Stomach (tissue), 9 donors: ENCODE results near the gene CLASP2. TPM values are rescaled to one million over a fixed set of nuclear protein-coding genes. Genes with fewer than 3 reads are reported as not detected.

ENCODE experiments used
- DNase-seq, 2 donors: peaks; one replicate each; pipeline versions ENCODE4 v3.0.0 to v3.0.0-alpha.2; 2013 to 2019
- H3K27ac ChIP-seq, 5 donors: fragments of 200-600 bp in 4 of 5; sonication (generic) in 4 of 5; one replicate each; pipeline ENCODE4 v1.5.1; 2013 to 2019; ENCODE audit warnings: mild to moderate bottlenecking in 1 of 5, moderate library complexity in 1 of 5
- H3K27me3 ChIP-seq, 3 donors: fragments of 200-600 bp; sonication (generic); one replicate each; pipeline ENCODE4 v1.5.1; 2017 to 2019; ENCODE audit warnings: mixed run types in 1 of 3
- H3K36me3 ChIP-seq, 4 donors: fragments of 200-600 bp; sonication (generic); 1 replicate in 3 of 4; 2 replicates in 1 of 4; pipeline ENCODE4 v1.5.1; 2016 to 2019
- H3K4me1 ChIP-seq, 4 donors: fragments of 200-600 bp; sonication (generic); one replicate each; pipeline ENCODE4 v1.5.1; 2016 to 2019
- H3K4me3 ChIP-seq, 4 donors: fragments of 200-600 bp; sonication (generic) in 3 of 4; one replicate each; pipeline ENCODE4 v1.5.1; 2016 to 2019; ENCODE audit warnings: mild to moderate bottlenecking in 1 of 4
- H3K9me3 ChIP-seq, 4 donors: fragments of 200-600 bp; sonication (generic); one replicate each; pipeline ENCODE4 v1.5.1; 2016 to 2019
- EP300 ChIP-seq: sonication (generic); formaldehyde crosslinking; IDR thresholded peaks from one replicate; pipeline ENCODE4 v1.6.1; 2017; ENCODE audit warnings: antibody characterized with exemption
- POLR2A ChIP-seq, 4 donors: fragments of 450-650 bp; IDR thresholded peaks; one replicate each; pipeline ENCODE4 v1.6.1; 2016; ENCODE audit warnings: antibody characterized with exemption in 4 of 4, control low read depth in 2 of 4, mild to moderate bottlenecking in 1 of 4, moderate library complexity in 1 of 4
- POLR2AphosphoS5 ChIP-seq, 3 donors: sonication (generic); formaldehyde crosslinking; IDR thresholded peaks; one replicate each; pipeline ENCODE4 v1.6.1; 2016; ENCODE audit warnings: antibody characterized with exemption in 3 of 3
- WGBS, 5 donors: extraction: QIAGEN DNeasy Blood & Tissue Kit in 3 of 5; methylation state at CpG; one replicate each; pipeline versions ENCODE4 v1.1.5 to v1.1.7; 2013 to 2018; 5-methylcytosine and 5-hydroxymethylcytosine counted together
- intact Hi-C: fragments of 100-400 bp; cut with DNase I; formaldehyde crosslinking; loops from one replicate; pipeline ENCODE4 v1.15.1; 2023; ENCODE audit warnings: low total_unique reads
- polyA plus RNA-seq, 3 donors: library from polyadenylated mRNA; stranded (reverse); fragments of 200-250 nt; gene quantifications; one replicate each; pipeline ENCODE4 v1.2.3, GENCODE V29; 2013
- total RNA-seq, 5 donors: library from RNA; depleted of rRNA; stranded (reverse); fragments of >200 nt; gene quantifications; one replicate each; pipeline versions ENCODE4 v1.1.0 to v1.2.3, GENCODE V29; 2014 to 2016
- TF ChIP-seq, protein P1 (sequence below), 7 experiments: fragments of 450-650 bp in 4 of 7; fragments of 200-600 bp in 3 of 7; sonication (generic) in 3 of 7; IDR thresholded peaks; one replicate each; pipeline ENCODE4 v1.5.1; 2016 to 2019; ENCODE audit warnings: antibody characterized with exemption in 7 of 7, control low read depth in 2 of 7, mild to moderate bottlenecking in 1 of 7
- donor health status: healthy with polysubstance abuse.
- donor health status: Bipolar disorder and iron deficiency.
- donor health status: healthy.

Gene CLASP2
- total and polyA plus RNA-seq, 8 donors = 6.3 to 136 (median 44.1) TPM

DNA sequence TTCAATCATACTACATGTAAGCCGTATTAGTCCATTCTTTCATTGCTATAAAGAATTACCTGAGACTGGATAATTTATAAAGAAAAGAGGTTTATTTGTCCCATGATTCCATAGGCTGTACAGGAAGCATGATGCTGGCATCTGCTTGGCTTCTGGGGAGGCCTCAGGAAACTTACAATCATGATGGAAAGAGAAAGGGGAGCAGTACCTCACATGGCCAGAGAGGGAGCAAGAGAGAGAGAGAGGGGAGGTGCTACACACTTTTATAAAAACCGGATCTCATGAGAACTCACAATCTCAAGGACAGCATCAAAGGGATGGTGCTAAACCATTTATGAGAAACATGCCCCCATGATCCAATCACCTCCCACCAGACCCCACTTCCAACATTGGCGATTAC is 14.3 kb upstream of the CLASP2 start:
- 90 to 98% (median 94%) methylated on average over 3 of the region's 3 CpGs for WGBS, 5 donors
- TF ChIP-seq EP300 (no peak), POLR2A (IDR thresholded peaks at IDR 0.05) (no peak), POLR2AphosphoS5 (IDR thresholded peaks at IDR 0.05) (no peak)
- TF ChIP-seq, protein P1, sequence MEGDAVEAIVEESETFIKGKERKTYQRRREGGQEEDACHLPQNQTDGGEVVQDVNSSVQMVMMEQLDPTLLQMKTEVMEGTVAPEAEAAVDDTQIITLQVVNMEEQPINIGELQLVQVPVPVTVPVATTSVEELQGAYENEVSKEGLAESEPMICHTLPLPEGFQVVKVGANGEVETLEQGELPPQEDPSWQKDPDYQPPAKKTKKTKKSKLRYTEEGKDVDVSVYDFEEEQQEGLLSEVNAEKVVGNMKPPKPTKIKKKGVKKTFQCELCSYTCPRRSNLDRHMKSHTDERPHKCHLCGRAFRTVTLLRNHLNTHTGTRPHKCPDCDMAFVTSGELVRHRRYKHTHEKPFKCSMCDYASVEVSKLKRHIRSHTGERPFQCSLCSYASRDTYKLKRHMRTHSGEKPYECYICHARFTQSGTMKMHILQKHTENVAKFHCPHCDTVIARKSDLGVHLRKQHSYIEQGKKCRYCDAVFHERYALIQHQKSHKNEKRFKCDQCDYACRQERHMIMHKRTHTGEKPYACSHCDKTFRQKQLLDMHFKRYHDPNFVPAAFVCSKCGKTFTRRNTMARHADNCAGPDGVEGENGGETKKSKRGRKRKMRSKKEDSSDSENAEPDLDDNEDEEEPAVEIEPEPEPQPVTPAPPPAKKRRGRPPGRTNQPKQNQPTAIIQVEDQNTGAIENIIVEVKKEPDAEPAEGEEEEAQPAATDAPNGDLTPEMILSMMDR (IDR thresholded peaks at IDR 0.05) = no peak
- no peak overlapping the region for H3K27ac ChIP-seq
- H3K9me3 ChIP-seq = peaks cover 0 to 13% (median 3%) of the 10 kb centered on the region in 4 donors
- DNase-seq = no peak
- no peaks in the 10 kb centered on the region for H3K36me3 ChIP-seq
- no peaks in the 10 kb centered on the region for H3K27me3 ChIP-seq
- intact Hi-C loops = no loop called here
- no peaks in the 10 kb centered on the region for H3K4me1 ChIP-seq
- H3K4me3 ChIP-seq = no peak overlapping the region

DNA sequence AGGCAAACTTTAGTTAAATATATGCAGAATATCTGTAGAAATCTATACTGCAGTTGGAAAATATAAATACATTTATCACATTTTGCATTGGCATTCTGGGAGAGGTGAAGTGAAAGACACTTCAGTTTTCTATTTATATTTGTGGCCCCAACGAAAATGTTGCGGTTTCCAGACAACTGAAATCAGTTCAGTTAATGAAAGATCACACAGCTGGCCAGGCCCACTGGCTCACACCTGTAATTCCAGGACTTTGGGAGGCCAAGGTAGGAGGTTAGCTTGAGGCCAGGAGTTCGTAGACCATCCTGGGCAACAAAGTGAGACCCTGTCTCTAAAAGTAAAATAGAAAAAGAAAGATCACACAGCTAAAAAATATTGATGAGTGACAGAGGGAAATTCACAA is 11.9 kb upstream of the CLASP2 start:
- intact Hi-C loops = loop anchor here (10.0 kb wide), 1 partner anchor 55 kb away; no protein-coding TSS in a partner anchor
- 82 to 89% (median 84%) methylated on average over 3 of the region's 3 CpGs for WGBS, 5 donors
- no peaks in the 10 kb centered on the region for H3K27me3 ChIP-seq
- DNase-seq = no peak
- H3K4me1 ChIP-seq = no peaks in the 10 kb centered on the region
- H3K9me3 ChIP-seq = peaks cover 0 to 13% (median 3%) of the 10 kb centered on the region in 4 donors
- H3K27ac ChIP-seq = no peak overlapping the region
- H3K36me3 ChIP-seq = no peaks in the 10 kb centered on the region
- no peak for TF ChIP-seq EP300
- no peak for TF ChIP-seq POLR2AphosphoS5 (IDR thresholded peaks at IDR 0.05)
- TF ChIP-seq POLR2A (IDR thresholded peaks at IDR 0.05) = no peak
- TF ChIP-seq, protein P1 (IDR thresholded peaks at IDR 0.05) = no peak
- H3K4me3 ChIP-seq = no peak overlapping the region

DNA sequence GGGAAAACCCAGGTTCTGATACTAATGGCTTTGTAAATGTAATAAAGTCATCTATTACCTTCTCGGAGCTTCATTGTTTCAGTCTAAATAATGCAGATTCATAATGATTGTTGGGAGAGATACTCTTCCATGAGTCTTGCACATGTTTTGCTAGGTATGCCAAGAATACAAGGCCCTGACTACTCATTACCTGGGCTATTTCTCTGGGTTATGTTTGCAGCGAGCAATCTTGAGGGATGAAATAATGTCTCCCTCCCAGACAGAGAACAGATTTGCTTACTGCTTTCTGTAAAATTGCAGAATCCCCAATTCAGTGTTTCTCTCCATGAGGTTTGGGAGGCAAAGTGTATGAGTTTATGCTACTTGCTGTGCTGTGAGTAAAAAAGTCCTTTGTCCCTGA is 6.2 kb upstream of the CLASP2 start:
- no peaks in the 10 kb centered on the region for H3K27me3 ChIP-seq
- intact Hi-C loops = loop anchor here (10.0 kb wide), 1 partner anchor 61 kb away; no protein-coding TSS in a partner anchor
- TF ChIP-seq, protein P1 (IDR thresholded peaks at IDR 0.05) = no peak
- no peak for TF ChIP-seq POLR2AphosphoS5 (IDR thresholded peaks at IDR 0.05)
- no peaks in the 10 kb centered on the region for H3K36me3 ChIP-seq
- WGBS, 5 donors = 90 to 96% (median 94%) methylated on average over 2 of the region's 2 CpGs
- H3K4me3 ChIP-seq = no peak overlapping the region
- peaks cover 0 to under 1% (median under 1%) of the 10 kb centered on the region in 4 donors for H3K4me1 ChIP-seq
- H3K9me3 ChIP-seq = no peaks in the 10 kb centered on the region
- no peak for DNase-seq
- no peak overlapping the region for H3K27ac ChIP-seq

DNA sequence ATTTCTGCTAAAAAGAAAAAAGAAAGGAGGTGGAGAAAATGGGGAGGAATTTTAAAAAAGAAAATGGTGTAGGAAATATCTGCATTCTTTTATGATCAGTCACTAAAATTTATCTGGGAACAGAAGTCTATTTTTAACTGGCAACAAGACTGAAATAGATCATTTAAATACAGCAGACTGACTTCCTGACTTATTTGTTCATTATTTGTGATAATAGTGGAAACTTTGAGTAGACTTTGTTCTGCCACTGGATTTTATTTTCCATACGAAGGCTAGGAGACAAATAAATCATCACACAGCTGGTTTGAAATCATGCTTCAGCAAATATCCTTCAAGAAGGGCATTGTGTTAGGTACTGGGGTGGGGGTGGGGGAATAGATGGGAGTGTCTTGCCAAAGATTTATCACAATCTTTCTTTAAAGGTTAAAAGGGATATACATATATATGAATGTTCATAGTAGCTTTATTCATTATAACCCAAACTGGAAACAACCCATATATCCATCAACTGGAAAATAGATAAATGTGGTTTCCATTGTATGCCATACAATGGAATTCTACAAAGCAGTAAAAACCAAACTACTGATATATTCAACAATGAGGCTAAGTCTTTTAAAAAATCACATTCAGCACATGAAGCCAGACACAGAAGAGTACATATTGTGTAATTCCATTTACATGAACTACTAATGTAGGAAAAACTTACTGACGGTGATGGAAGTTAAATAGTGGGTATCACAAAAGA is 4.7 kb upstream of the CLASP2 start:
- Histone ChIP-seq H3K27me3 (no peaks in the 10 kb centered on the region), H3K36me3 (no peaks in the 10 kb centered on the region), H3K9me3 (no peaks in the 10 kb centered on the region), H3K27ac (no peak overlapping the region), H3K4me3 (no peak overlapping the region), H3K4me1 (peaks cover 0 to 8% (median 4%) of the 10 kb centered on the region in 4 donors)
- WGBS, 5 donors = 50 to 55% (median 50%) methylated on average over 2 of the region's 2 CpGs
- peak in 1 of 2 donors; percentile 12 for DNase-seq
- intact Hi-C loops = loop anchor here (10.0 kb wide), 1 partner anchor 62 kb away; no protein-coding TSS in a partner anchor
- TF ChIP-seq POLR2A (IDR thresholded peaks at IDR 0.05) (no peak), EP300 (no peak), POLR2AphosphoS5 (IDR thresholded peaks at IDR 0.05) (no peak)
- TF ChIP-seq, protein P1 (IDR thresholded peaks at IDR 0.05) = no peak
